ENCODE results near the gene PUS10.
A peak's percentile ranks its signal among the peaks of the same experiment; 100 is the strongest.
"Not testable (repeated sequence)": the region's sequence is repeated elsewhere in the genome, so short reads cannot be mapped to it uniquely, and the experiment has no call there.

PUS10 gene

GRCh38 chr2:60992985-60993392, 25.1 kb downstream of the PUS10 start:
- H3K36me3 Mint-ChIP-seq (ENCODE audit: low read depth): peaks cover 16% of the 10 kb centered on the region
- no peaks in the 10 kb centered on the region for H3K27me3 Mint-ChIP-seq (ENCODE audit: low read depth)
- H3K27ac Mint-ChIP-seq: peak overlapping the region; percentile 22
- H3K4me3 Mint-ChIP-seq: no peak overlapping the region
- H3K9me3 Mint-ChIP-seq: peaks cover 19% of the 10 kb centered on the region
- peaks cover 2% of the 10 kb centered on the region for H3K4me1 Mint-ChIP-seq (ENCODE audit: low read depth)

DNA sequence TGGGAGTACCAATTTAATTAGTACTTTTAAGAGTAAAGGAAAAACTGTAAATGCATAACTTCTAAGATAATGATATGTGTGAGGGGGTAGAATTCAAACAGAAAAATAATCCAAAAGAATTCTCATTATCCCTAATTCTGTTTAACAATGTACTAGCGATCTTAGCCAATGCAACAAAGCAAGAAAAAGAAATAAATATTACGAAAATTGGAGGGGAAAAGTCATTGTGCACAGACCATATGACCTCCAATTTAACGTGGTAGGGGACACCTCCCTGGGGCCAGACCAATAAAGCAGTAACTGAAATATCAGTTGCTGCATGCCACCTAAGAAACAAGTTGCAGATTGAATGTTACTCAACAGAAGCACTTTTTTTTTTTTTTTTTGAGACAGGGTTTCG, 26.4 kb downstream of the PUS10 start:
- Mint-ChIP-seq H3K4me1 (ENCODE audit: low read depth) (peaks cover 2% of the 10 kb centered on the region), H3K27me3 (ENCODE audit: low read depth) (no peaks in the 10 kb centered on the region)

GRCh38 chr2:60989259-60989658, 28.8 kb downstream of the PUS10 start:
- Mint-ChIP-seq H3K27me3 (ENCODE audit: low read depth) (no peaks in the 10 kb centered on the region), H3K4me1 (ENCODE audit: low read depth) (peaks cover 2% of the 10 kb centered on the region), H3K4me3 (no peak overlapping the region), H3K36me3 (ENCODE audit: low read depth) (peaks cover 21% of the 10 kb centered on the region), H3K9me3 (peaks cover 19% of the 10 kb centered on the region), H3K27ac (no peak overlapping the region)

More for the DNA sequence above, 26.4 kb downstream of the PUS10 start:
- Mint-ChIP-seq H3K27ac (no peak overlapping the region), H3K9me3 (peaks cover 19% of the 10 kb centered on the region), H3K4me3 (no peak overlapping the region), H3K36me3 (ENCODE audit: low read depth) (peaks cover 20% of the 10 kb centered on the region)

GRCh38 chr2:60987656-60988055, 30.4 kb downstream of the PUS10 start:
- not testable (repeated sequence) for H3K27me3 Mint-ChIP-seq (ENCODE audit: low read depth); H3K4me3 Mint-ChIP-seq; H3K27ac Mint-ChIP-seq; H3K4me1 Mint-ChIP-seq (ENCODE audit: low read depth)
- Mint-ChIP-seq H3K36me3 (ENCODE audit: low read depth) (peaks cover 14% of the 10 kb centered on the region), H3K9me3 (peaks cover 16% of the 10 kb centered on the region)

GRCh38 chr2:60987041-60987440, 31.0 kb downstream of the PUS10 start:
- no peaks in the 10 kb centered on the region for H3K4me1 Mint-ChIP-seq (ENCODE audit: low read depth)
- H3K9me3 Mint-ChIP-seq: peaks cover 12% of the 10 kb centered on the region
- H3K36me3 Mint-ChIP-seq (ENCODE audit: low read depth): peaks cover 12% of the 10 kb centered on the region
- H3K27ac Mint-ChIP-seq: no peak overlapping the region
- no peaks in the 10 kb centered on the region for H3K27me3 Mint-ChIP-seq (ENCODE audit: low read depth)
- H3K4me3 Mint-ChIP-seq: no peak overlapping the region

- no peak overlapping the region for H3K27ac Mint-ChIP-seq
- H3K4me1 Mint-ChIP-seq (ENCODE audit: low read depth): peaks cover 2% of the 10 kb centered on the region
Observed at GRCh38 chr2:60984720-60985119, 33.3 kb downstream of the PUS10 start.

DNA sequence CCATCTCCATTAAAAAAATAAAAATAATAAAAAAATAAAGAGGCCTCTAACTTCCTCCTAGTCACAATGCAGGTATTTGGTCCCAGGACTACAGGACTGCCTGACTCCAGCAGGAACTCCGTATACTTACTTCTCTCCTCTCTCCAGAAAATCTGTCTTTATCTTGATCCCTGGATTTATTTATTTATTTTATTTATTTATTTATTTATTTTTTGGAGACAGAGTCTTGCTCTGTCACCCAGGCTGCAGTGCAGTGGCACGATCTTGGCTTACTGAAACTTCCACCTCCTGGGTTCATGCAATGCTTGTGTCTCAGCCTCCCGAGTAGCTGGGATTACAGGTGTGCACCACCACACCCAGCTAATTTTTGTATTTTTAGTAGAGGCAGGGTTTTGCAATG, 36.0 kb downstream of the PUS10 start:
- not testable (repeated sequence) for H3K9me3 Mint-ChIP-seq; H3K36me3 Mint-ChIP-seq (ENCODE audit: low read depth); H3K27ac Mint-ChIP-seq; H3K27me3 Mint-ChIP-seq (ENCODE audit: low read depth); H3K4me3 Mint-ChIP-seq
- H3K4me1 Mint-ChIP-seq (ENCODE audit: low read depth): peaks cover 14% of the 10 kb centered on the region

More at GRCh38 chr2:60984720-60985119, 33.3 kb downstream of the PUS10 start:
- Mint-ChIP-seq H3K4me3 (no peak overlapping the region), H3K9me3 (no peaks in the 10 kb centered on the region), H3K36me3 (ENCODE audit: low read depth) (peaks cover 6% of the 10 kb centered on the region), H3K27me3 (ENCODE audit: low read depth) (no peaks in the 10 kb centered on the region)

- Mint-ChIP-seq H3K4me1 (ENCODE audit: low read depth) (peaks cover 23% of the 10 kb centered on the region), H3K36me3 (ENCODE audit: low read depth) (peaks cover 4% of the 10 kb centered on the region), H3K27me3 (ENCODE audit: low read depth) (no peaks in the 10 kb centered on the region), H3K4me3 (no peak overlapping the region), H3K27ac (no peak overlapping the region), H3K9me3 (no peaks in the 10 kb centered on the region)
Observed at GRCh38 chr2:60980071-60980815, 37.8 kb downstream of the PUS10 start.

- Mint-ChIP-seq H3K27ac (no peak overlapping the region), H3K4me3 (no peak overlapping the region), H3K4me1 (ENCODE audit: low read depth) (peaks cover 23% of the 10 kb centered on the region), H3K27me3 (ENCODE audit: low read depth) (no peaks in the 10 kb centered on the region), H3K36me3 (ENCODE audit: low read depth) (peaks cover 2% of the 10 kb centered on the region), H3K9me3 (no peaks in the 10 kb centered on the region)
Observed at GRCh38 chr2:60979231-60979630, 38.8 kb downstream of the PUS10 start.

- H3K4me1 Mint-ChIP-seq (ENCODE audit: low read depth): peaks cover 23% of the 10 kb centered on the region
- no peak overlapping the region for H3K27ac Mint-ChIP-seq
- no peaks in the 10 kb centered on the region for H3K27me3 Mint-ChIP-seq (ENCODE audit: low read depth)
- H3K36me3 Mint-ChIP-seq (ENCODE audit: low read depth): peaks cover 2% of the 10 kb centered on the region
- no peak overlapping the region for H3K4me3 Mint-ChIP-seq
- H3K9me3 Mint-ChIP-seq: no peaks in the 10 kb centered on the region
Observed at GRCh38 chr2:60977562-60977895, 40.5 kb downstream of the PUS10 start.

GRCh38 chr2:60976875-60977561, 41.0 kb downstream of the PUS10 start:
- H3K4me1 Mint-ChIP-seq (ENCODE audit: low read depth): peaks cover 25% of the 10 kb centered on the region
- no peak overlapping the region for H3K4me3 Mint-ChIP-seq
- peaks cover 2% of the 10 kb centered on the region for H3K36me3 Mint-ChIP-seq (ENCODE audit: low read depth)
- no peaks in the 10 kb centered on the region for H3K27me3 Mint-ChIP-seq (ENCODE audit: low read depth)
- H3K9me3 Mint-ChIP-seq: no peaks in the 10 kb centered on the region
- H3K27ac Mint-ChIP-seq: no peak overlapping the region

GRCh38 chr2:60976256-60976850, 41.7 kb downstream of the PUS10 start:
- Mint-ChIP-seq H3K9me3 (no peaks in the 10 kb centered on the region), H3K36me3 (ENCODE audit: low read depth) (peaks cover 2% of the 10 kb centered on the region), H3K4me1 (ENCODE audit: low read depth) (peaks cover 27% of the 10 kb centered on the region), H3K4me3 (no peak overlapping the region), H3K27me3 (ENCODE audit: low read depth) (no peaks in the 10 kb centered on the region), H3K27ac (no peak overlapping the region)

DNA sequence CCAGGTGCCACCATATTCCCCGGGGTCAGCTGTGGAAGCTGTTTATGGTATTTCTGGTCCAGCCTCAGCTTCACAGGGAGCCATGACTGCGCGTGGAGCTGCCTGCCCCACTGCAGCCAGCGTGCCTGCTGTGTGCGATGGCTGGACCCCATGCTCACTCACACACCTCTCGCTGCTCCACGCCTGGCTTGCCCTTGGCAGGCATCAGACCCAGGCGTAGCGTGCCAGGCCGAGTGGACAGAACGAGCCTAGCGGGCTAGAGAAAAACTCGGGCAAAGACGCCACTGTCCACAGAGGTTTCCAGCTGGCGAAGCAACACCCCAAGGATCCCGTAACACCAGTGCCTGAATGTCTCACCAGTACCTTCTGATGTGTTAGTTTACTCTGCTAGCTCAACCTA, 43.4 kb downstream of the PUS10 start:
- Mint-ChIP-seq H3K36me3 (ENCODE audit: low read depth) (peaks cover 2% of the 10 kb centered on the region), H3K27me3 (ENCODE audit: low read depth) (no peaks in the 10 kb centered on the region), H3K4me3 (no peak overlapping the region), H3K9me3 (no peaks in the 10 kb centered on the region), H3K27ac (no peak overlapping the region), H3K4me1 (ENCODE audit: low read depth) (peaks cover 28% of the 10 kb centered on the region)

DNA sequence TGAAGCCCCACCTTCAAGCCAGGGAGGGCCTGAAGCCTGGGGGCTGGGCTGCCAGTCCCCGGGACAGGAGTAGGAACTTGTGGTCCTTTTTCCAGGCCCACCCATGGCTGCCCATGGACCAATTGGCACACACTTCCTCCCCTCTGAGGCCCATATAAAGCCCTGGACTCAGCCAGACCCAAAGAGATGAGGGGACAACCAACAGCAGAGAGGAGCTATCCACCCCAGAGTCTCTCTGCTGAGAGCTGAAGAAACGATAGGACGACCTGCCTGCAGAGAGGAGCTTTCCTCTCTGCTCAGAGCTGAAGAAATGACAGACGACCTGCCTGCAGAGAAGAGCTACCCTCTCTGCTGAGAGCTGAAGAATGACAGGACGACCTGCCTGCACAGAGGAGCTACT, 44.4 kb downstream of the PUS10 start:
- Mint-ChIP-seq H3K36me3 (ENCODE audit: low read depth) (no peaks in the 10 kb centered on the region), H3K27me3 (ENCODE audit: low read depth) (no peaks in the 10 kb centered on the region)

More for the DNA sequence above, 44.4 kb downstream of the PUS10 start:
- H3K4me1 Mint-ChIP-seq (ENCODE audit: low read depth): peaks cover 22% of the 10 kb centered on the region
- no peak overlapping the region for H3K4me3 Mint-ChIP-seq
- no peak overlapping the region for H3K27ac Mint-ChIP-seq
- H3K9me3 Mint-ChIP-seq: no peaks in the 10 kb centered on the region

All from T-helper 1 cell treated with Interleukin-12 subunit alpha and Interleukin-12 subunit beta and Interleukin-4 antibody, amounts not matched to agents 30 μg/mL and 1 μg/mL, for 36 hours (primary cell).